VCaP (cell line): ENCODE measurements around the gene NRXN3.

Experiments
- H3K27ac ChIP-seq: fragments of 450-650 bp; 2 replicates; pipeline ENCODE4 v1.5.1; 2017
- TF ChIP-seq, protein P1 (sequence below): fragments of 450-650 bp; conservative IDR thresholded peaks from 2 replicates; pipeline ENCODE4 v1.5.1; 2017; ENCODE audit warnings: mild to moderate bottlenecking, moderate library complexity

The NRXN3 gene

DNA sequence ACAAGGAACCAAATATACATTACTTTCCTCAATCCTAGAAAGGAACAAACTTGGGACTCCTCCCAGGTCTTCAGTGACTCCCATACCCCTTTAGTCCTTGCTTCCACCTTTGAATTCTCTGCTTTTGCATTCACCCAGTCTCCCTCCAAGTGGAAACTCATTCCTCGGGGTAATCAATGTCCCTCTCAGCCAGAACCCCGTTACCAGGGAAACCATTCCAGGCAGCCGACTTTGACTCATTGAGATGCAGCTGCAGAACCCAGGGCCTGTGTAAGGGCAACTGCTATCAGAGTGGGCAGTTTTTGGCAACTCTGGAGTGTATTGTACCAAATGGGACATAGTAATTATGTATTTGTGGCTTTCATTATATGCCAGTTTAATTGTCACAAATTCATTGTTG lies 186.2 kb downstream of the NRXN3 start:
- no peak overlapping the region for H3K27ac ChIP-seq
- TF ChIP-seq, protein P1, sequence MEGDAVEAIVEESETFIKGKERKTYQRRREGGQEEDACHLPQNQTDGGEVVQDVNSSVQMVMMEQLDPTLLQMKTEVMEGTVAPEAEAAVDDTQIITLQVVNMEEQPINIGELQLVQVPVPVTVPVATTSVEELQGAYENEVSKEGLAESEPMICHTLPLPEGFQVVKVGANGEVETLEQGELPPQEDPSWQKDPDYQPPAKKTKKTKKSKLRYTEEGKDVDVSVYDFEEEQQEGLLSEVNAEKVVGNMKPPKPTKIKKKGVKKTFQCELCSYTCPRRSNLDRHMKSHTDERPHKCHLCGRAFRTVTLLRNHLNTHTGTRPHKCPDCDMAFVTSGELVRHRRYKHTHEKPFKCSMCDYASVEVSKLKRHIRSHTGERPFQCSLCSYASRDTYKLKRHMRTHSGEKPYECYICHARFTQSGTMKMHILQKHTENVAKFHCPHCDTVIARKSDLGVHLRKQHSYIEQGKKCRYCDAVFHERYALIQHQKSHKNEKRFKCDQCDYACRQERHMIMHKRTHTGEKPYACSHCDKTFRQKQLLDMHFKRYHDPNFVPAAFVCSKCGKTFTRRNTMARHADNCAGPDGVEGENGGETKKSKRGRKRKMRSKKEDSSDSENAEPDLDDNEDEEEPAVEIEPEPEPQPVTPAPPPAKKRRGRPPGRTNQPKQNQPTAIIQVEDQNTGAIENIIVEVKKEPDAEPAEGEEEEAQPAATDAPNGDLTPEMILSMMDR, result no peak

- H3K27ac ChIP-seq, result no peak overlapping the region
- TF ChIP-seq, protein P1, result no peak
Measured at GRCh38 chr14:78358591-78358990, 188.4 kb downstream of the NRXN3 start.

- TF ChIP-seq, protein P1, result no peak
- H3K27ac ChIP-seq, result no peak overlapping the region
Measured at GRCh38 chr14:78359581-78359980, 189.4 kb downstream of the NRXN3 start.

GRCh38 chr14:78363008-78363407 lies 192.8 kb downstream of the NRXN3 start:
- no peak overlapping the region for H3K27ac ChIP-seq
- TF ChIP-seq, protein P1, result no peak

- TF ChIP-seq, protein P1, result no peak
- no peak overlapping the region for H3K27ac ChIP-seq
Measured at GRCh38 chr14:78367355-78367754, 197.2 kb downstream of the NRXN3 start.

- H3K27ac ChIP-seq, result no peak overlapping the region
- TF ChIP-seq, protein P1, result no peak
Measured at GRCh38 chr14:78383060-78383459, 212.9 kb downstream of the NRXN3 start.

DNA sequence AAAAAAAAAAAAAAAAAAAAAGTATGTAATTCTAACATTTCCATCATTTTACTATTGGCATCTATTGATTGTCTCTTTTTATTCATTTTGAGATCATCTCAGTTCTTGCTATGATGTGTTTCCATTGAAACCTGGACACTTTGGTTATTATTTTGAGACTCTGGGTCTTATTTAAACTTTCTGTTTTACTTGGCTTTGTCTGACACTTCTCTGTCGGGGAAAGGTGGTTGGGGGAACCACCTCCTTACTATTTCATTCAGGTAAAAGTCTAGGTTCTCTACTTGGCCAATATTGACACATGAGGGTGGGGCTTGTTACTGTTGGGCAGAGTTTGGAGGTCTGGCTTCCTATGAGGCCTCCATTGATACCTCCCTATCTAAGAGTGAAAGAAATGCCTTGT lies 228.0 kb downstream of the NRXN3 start:
- TF ChIP-seq, protein P1, result no peak
- no peak overlapping the region for H3K27ac ChIP-seq
